SK-N-MC (cell line): ENCODE measurements around the gene FGF10.

Source experiments
- EZH2 ChIP-seq: fragments of 200-600 bp; sonication (generic); IDR thresholded peaks from one replicate; pipeline ENCODE4 v1.6.1; 2017; ENCODE audit warnings: antibody characterized with exemption
- FOXP2 ChIP-seq: optimal IDR thresholded peaks from 2 replicates; pipeline ENCODE3; 2011; ENCODE audit warnings: mild to moderate bottlenecking, moderate library complexity; ENCODE audit not compliant: insufficient read depth; ENCODE audit errors: extremely low read length, control extremely low read depth
- POLR2AphosphoS5 ChIP-seq: IDR thresholded peaks from 2 replicates; pipeline ENCODE4 v1.6.1; 2012; ENCODE audit warnings: mild to moderate bottlenecking, low read depth, low read length, borderline replicate concordance

- TF ChIP-seq POLR2AphosphoS5 (no peak), EZH2 (no peak), FOXP2 (no peak)
Observed at GRCh38 chr5:44257221-44257620, 132.0 kb downstream of the FGF10 start.
